Measurements from ENCODE around the gene LPCAT2.

DNA sequence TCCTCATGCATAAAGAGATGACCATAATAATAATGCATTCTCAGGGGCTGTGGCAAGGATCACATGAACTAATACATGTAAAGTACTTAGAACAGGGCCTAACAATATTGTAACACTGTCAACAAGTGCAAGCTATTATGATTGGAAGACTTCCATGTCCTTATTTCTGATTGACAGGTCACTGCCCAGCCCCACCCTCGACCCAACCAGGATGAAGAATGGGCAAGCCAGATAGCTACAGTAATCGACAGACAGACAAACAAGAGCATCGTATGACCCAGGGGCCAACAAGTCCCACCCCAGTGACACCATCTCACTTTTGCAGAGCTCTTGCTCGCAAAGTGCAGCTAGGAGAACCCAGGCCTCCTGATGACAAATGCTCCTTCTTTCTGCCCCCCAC is 44.5 kb upstream of the LPCAT2 start:
- no peak for TF ChIP-seq POLR2AphosphoS5 (IDR thresholded peaks at IDR 0.05; ENCODE audit: low read depth, low read length)
- TF ChIP-seq TAF1 (IDR thresholded peaks at IDR 0.05; ENCODE audit: borderline replicate concordance, low read depth, low read length) = no peak

All from GM12892 (cell line).